SK-N-SH treated with all-trans-retinoic acid at 6 μM for 48 hours (cell line): Measurements from ENCODE around the gene TMX4.

Experiments
- ARNTL ChIP-seq: fragments of 450-650 bp; formaldehyde crosslinking; IDR thresholded peaks from 2 replicates; pipeline ENCODE4 v1.5.0; 2020; ENCODE audit warnings: low read depth, mild to moderate bottlenecking, moderate library complexity, borderline replicate concordance
- OSR1 ChIP-seq: fragments of 250-450 bp; sonication (Bioruptor Pico); IDR thresholded peaks from 2 replicates; pipeline ENCODE4 v1.8.0; 2022; ENCODE audit warnings: moderate library complexity, mild to moderate bottlenecking, inconsistent platforms
- PATZ1 ChIP-seq: fragments of 250-450 bp; sonication (Bioruptor Pico); IDR thresholded peaks from 2 replicates; pipeline ENCODE4 v1.8.0; 2020; ENCODE audit warnings: mild to moderate bottlenecking, moderate library complexity, borderline replicate concordance
- PPARA ChIP-seq: fragments of 250-450 bp; sonication (Bioruptor Pico); IDR thresholded peaks from 2 replicates; pipeline ENCODE4 v1.5.0; 2020; ENCODE audit warnings: mild to moderate bottlenecking, borderline replicate concordance
- RARB ChIP-seq: fragments of 250-450 bp; sonication (Bioruptor Pico); IDR thresholded peaks from 2 replicates; pipeline ENCODE4 v1.8.0; 2021; ENCODE audit warnings: mild to moderate bottlenecking, moderate library complexity
- SNAI2 ChIP-seq: fragments of 250-450 bp; sonication (Bioruptor Pico); IDR thresholded peaks from 2 replicates; pipeline ENCODE4 v1.5.0; 2020; ENCODE audit warnings: mild to moderate bottlenecking, moderate library complexity
- TOX ChIP-seq: fragments of 250-450 bp; sonication (Bioruptor Pico); IDR thresholded peaks from 2 replicates; pipeline ENCODE4 v1.8.0; 2021; ENCODE audit warnings: mild to moderate bottlenecking, moderate library complexity, borderline replicate concordance
- ZFP3 ChIP-seq: fragments of 250-450 bp; sonication (Bioruptor Pico); IDR thresholded peaks from 2 replicates; pipeline ENCODE4 v1.5.0; 2020; ENCODE audit warnings: mild to moderate bottlenecking, moderate library complexity
- ZNF565 ChIP-seq: fragments of 450-650 bp; formaldehyde crosslinking; conservative IDR thresholded peaks from 2 replicates; pipeline ENCODE4 v1.5.0; 2020; ENCODE audit warnings: low read depth, mild to moderate bottlenecking, moderate library complexity
- TF ChIP-seq, protein P1 (sequence below): fragments of 250-450 bp; sonication (Bioruptor Pico); IDR thresholded peaks from 2 replicates; pipeline ENCODE4 v1.5.1; 2021; ENCODE audit warnings: mild to moderate bottlenecking, moderate library complexity
- TF ChIP-seq, protein P2 (sequence below): fragments of 250-450 bp; sonication (Bioruptor Pico); IDR thresholded peaks from 2 replicates; pipeline ENCODE4 v1.8.0; 2021; ENCODE audit warnings: low read depth, mild to moderate bottlenecking, moderate library complexity, borderline replicate concordance

DNA sequence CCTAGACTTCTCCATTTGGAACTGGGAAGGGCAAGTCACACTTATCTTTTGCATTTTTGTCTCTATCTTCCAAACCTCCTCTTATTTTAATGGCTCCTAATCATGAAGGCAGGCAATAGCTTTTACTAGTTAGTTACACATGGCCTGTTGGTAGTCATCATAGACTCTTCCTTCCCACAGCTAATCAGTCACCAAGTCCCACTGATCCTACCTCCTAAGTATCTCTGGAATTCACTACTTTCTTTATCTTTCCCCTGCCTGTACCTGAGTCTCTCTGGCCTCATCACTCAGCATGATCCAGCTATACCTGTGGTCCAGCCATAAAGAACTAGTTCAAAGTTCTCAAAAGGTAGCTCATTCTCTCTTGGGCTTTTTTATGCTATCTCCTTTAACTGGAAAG, 18.8 kb downstream of the TMX4 start:
- TF ChIP-seq ZNF565 (no peak), SNAI2 (CRISPR knock-in tag) (no peak), RARB (no peak), TOX (CRISPR knock-in tag) (no peak), PPARA (no peak), ARNTL (no peak), PATZ1 (CRISPR knock-in tag) (no peak), ZFP3 (no peak), OSR1 (CRISPR knock-in tag) (no peak)
- TF ChIP-seq, protein P1, sequence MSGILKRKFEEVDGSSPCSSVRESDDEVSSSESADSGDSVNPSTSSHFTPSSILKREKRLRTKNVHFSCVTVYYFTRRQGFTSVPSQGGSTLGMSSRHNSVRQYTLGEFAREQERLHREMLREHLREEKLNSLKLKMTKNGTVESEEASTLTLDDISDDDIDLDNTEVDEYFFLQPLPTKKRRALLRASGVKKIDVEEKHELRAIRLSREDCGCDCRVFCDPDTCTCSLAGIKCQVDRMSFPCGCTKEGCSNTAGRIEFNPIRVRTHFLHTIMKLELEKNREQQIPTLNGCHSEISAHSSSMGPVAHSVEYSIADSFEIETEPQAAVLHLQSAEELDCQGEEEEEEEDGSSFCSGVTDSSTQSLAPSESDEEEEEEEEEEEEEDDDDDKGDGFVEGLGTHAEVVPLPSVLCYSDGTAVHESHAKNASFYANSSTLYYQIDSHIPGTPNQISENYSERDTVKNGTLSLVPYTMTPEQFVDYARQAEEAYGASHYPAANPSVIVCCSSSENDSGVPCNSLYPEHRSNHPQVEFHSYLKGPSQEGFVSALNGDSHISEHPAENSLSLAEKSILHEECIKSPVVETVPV (CRISPR knock-in tag), result no peak
- TF ChIP-seq, protein P2, sequence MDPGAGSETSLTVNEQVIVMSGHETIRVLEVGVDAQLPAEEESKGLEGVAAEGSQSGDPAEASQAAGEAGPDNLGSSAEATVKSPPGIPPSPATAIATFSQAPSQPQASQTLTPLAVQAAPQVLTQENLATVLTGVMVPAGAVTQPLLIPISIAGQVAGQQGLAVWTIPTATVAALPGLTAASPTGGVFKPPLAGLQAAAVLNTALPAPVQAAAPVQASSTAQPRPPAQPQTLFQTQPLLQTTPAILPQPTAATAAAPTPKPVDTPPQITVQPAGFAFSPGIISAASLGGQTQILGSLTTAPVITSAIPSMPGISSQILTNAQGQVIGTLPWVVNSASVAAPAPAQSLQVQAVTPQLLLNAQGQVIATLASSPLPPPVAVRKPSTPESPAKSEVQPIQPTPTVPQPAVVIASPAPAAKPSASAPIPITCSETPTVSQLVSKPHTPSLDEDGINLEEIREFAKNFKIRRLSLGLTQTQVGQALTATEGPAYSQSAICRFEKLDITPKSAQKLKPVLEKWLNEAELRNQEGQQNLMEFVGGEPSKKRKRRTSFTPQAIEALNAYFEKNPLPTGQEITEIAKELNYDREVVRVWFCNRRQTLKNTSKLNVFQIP (CRISPR knock-in tag), result no peak
